Lower lobe of right lung (tissue), 2 donors: Measurements from ENCODE around the gene BARD1. TPM values are rescaled to one million over a fixed set of nuclear protein-coding genes. Genes with fewer than 3 reads are reported as not detected.

Experiments
- ATAC-seq, 2 donors: fragments of 200-7000 bp; cut with Tn5 transposase; one replicate each; pipeline ENCODE4 v1.9.1; 2020 to 2022; ENCODE audit warnings: mild to moderate bottlenecking in 2 of 2, moderate library complexity in 2 of 2
- DNase-seq: peaks from one replicate; pipeline ENCODE4 v3.0.0-alpha.2; 2020
- H3K27ac ChIP-seq: fragments of 200-600 bp; one replicate; pipeline ENCODE4 v1.8.0; 2022
- H3K27me3 ChIP-seq: fragments of 200-600 bp; one replicate; pipeline ENCODE4 v1.8.0; 2022; ENCODE audit warnings: low read depth
- H3K36me3 ChIP-seq: fragments of 200-600 bp; one replicate; pipeline ENCODE4 v1.8.0; 2022; ENCODE audit warnings: mild to moderate bottlenecking
- H3K4me1 ChIP-seq: fragments of 200-600 bp; one replicate; pipeline ENCODE4 v1.8.0; 2022
- H3K4me3 ChIP-seq: fragments of 200-600 bp; one replicate; pipeline ENCODE4 v1.8.0; 2022; ENCODE audit warnings: mild to moderate bottlenecking
- H3K9me3 ChIP-seq: fragments of 200-600 bp; one replicate; pipeline ENCODE4 v1.8.0; 2022
- intact Hi-C: fragments of 100-400 bp; cut with DNase I; formaldehyde crosslinking; loops from one replicate; pipeline ENCODE4 v1.11.0; 2022
- long read RNA-seq: library from polyadenylated mRNA; unstranded; transcript quantifications from one replicate; pipeline ENCODE4 v2.0.0, GENCODE V29; 2021
- total RNA-seq: library from RNA; stranded (reverse); fragmentation: NEBNext Ultra II Directional; extraction: Animal tissue kit (Norgen Biotek cat#: 25700); gene quantifications from one replicate; pipeline ENCODE4 v1.2.1, GENCODE V29; 2021
- TF ChIP-seq, protein P1 (sequence below): fragments of 200-600 bp; IDR thresholded peaks from one replicate; pipeline ENCODE4 v1.8.0; 2022; ENCODE audit warnings: antibody characterized with exemption, mild to moderate bottlenecking
- donor health status: DM: no; HTN: yes; CAD: no; lungs with severe emphysema.

BARD1 gene
- 18.5 TPM for total RNA-seq
- long read RNA-seq, full-length matches to known transcripts: 6 of 10 reads
- long read RNA-seq, partial matches to known transcripts: 3 of 10 reads
- long read RNA-seq, other reads (novel, unspliced or antisense): 1 of 10 reads

DNA sequence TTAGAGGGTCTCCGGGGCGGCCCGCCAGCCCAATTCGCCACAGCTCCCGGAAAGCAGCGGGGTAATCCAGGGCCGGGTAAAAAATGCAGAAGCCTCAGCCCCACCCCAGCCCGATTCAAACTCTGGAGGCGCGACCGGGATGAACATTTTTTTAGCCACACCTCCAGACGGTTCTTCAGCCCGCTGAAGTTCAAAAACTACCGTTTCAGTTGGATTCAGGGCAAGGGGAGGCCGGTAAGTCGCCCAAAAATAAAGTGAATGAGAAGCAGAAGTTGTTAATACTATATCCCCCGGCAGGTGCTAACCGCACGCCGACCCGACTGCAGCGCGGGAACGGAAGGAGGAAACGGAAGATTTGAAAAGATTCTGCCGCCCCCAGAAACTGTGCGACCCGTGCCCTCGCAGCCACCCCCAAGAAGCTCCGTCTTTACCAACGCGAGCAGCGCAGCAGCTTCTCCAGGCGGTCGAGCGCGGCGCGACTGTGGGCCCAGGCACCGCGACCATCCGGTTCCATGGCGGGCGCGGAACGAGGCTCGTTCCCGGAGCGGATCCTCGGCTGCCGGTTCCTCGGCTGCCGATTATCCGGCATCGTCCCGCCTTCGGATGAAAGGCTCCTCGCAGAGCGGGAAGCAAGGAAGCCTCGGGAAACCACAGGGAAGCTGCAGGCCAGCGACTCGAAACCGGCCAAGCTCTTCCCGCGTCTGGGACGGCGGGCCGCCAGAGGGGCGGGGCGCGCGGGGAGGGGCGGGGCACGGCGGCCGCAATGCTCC is at the start of gene BARD1:
BARD1 (minus strand) TSS at position 703 of the 770 bp plus-strand sequence; CDS start at position 589, 114 bp downstream.
- intact Hi-C loops: no loop called here
- Histone ChIP-seq H3K36me3 (no peaks in the 10 kb centered on the region), H3K4me3 (peak within 1 kb of the TSS; percentile 94), H3K9me3 (no peaks in the 10 kb centered on the region), H3K4me1 (peaks cover 22% of the 10 kb centered on the region), H3K27me3 (no peaks in the 10 kb centered on the region), H3K27ac (peak within 1 kb of the TSS; percentile 90)
- peak; percentile 54 to 72 for ATAC-seq
- TF ChIP-seq, protein P1, sequence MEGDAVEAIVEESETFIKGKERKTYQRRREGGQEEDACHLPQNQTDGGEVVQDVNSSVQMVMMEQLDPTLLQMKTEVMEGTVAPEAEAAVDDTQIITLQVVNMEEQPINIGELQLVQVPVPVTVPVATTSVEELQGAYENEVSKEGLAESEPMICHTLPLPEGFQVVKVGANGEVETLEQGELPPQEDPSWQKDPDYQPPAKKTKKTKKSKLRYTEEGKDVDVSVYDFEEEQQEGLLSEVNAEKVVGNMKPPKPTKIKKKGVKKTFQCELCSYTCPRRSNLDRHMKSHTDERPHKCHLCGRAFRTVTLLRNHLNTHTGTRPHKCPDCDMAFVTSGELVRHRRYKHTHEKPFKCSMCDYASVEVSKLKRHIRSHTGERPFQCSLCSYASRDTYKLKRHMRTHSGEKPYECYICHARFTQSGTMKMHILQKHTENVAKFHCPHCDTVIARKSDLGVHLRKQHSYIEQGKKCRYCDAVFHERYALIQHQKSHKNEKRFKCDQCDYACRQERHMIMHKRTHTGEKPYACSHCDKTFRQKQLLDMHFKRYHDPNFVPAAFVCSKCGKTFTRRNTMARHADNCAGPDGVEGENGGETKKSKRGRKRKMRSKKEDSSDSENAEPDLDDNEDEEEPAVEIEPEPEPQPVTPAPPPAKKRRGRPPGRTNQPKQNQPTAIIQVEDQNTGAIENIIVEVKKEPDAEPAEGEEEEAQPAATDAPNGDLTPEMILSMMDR: no peak
- DNase-seq: peak; percentile 74

DNA sequence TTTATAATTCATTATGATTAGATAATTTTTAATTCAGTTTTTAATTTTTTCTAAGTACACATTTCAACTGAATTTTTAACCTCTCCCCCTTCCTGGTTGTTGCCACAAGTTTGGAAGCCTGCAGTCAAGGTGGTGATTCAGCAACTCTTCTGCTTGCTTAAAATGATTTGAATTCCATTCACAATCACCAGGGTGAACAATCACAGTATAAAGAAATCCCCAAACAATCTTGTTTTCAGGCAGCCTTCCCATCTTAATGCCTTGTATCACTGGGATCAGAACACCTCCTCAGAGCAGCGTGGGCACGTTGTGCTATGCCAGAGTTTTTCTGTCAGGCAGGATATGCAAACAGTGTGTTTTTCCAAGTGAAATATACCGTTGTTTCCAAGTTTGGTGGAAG is 46.7 kb upstream of the BARD1 start:
- TF ChIP-seq, protein P1: no peak
- Histone ChIP-seq H3K36me3 (no peaks in the 10 kb centered on the region), H3K4me1 (no peaks in the 10 kb centered on the region), H3K27me3 (no peaks in the 10 kb centered on the region), H3K27ac (no peak overlapping the region), H3K4me3 (no peak overlapping the region), H3K9me3 (no peaks in the 10 kb centered on the region)
- DNase-seq (no peak), ATAC-seq (no peak)
- intact Hi-C loops: no loop called here

DNA sequence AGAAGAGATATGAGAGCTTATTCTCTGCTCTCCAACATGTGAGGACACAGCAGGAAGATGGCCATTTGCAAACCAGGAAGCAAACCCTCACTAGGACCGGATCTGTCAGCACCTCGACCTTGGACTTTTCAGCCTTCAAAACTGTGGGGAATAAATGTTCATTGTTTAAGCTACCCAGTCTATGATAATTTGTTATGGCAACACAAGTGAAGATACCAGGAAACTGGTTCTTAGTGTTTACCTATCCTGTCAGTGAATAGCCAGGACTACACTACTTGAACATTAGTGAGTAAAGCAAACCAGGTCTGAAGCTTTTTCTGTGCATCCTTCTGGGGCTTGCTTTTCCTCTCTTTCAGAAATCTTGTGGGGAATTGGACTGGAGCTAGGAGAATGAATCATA is 44.4 kb upstream of the BARD1 start:
- Histone ChIP-seq H3K36me3 (no peaks in the 10 kb centered on the region), H3K4me3 (no peak overlapping the region), H3K27me3 (no peaks in the 10 kb centered on the region), H3K27ac (no peak overlapping the region), H3K4me1 (no peaks in the 10 kb centered on the region), H3K9me3 (no peaks in the 10 kb centered on the region)
- no peak for DNase-seq
- no peak for ATAC-seq
- intact Hi-C loops: no loop called here
- TF ChIP-seq, protein P1: no peak

DNA sequence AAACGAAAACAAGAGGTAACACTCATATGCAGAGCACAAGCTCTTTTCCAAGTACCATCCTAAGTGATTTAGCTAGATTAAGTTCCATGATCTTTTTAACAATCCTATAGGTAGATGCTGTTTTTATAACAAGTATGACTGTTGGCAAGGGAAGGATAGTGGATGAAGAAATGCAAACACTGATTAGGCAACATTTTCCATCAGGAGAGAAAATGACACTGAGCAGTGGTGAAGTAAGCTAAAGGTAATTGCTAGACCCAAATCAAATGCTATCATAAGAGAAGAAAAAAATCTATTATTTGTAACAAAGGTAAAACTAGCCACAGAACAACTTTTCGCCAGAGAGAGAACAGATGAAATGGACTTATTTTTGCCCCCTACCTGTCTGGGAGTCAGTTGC is 34.3 kb upstream of the BARD1 start:
- Histone ChIP-seq H3K4me3 (no peak overlapping the region), H3K9me3 (no peaks in the 10 kb centered on the region), H3K4me1 (no peaks in the 10 kb centered on the region), H3K27me3 (no peaks in the 10 kb centered on the region), H3K36me3 (no peaks in the 10 kb centered on the region), H3K27ac (no peak overlapping the region)
- TF ChIP-seq, protein P1: no peak
- DNase-seq (no peak), ATAC-seq (no peak)
- intact Hi-C loops: no loop called here

DNA sequence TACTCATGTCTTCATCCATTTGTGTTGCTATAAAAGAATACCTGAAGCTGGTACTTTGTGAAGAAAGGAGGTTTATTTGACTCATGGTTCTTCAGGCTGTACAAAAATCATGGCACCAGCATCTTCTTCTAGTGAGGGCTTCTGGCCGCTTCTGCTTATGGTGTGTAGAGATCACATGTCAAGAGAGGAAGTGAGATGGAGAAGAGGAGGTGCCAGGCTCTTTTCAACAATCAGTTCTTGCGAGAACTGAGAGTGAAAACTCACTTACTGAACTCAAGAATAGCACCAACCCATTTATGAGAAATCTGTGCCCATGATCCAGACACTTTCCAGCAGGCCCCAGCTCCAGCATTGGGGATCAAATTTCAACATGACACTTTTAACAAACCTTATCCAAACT is 30.0 kb upstream of the BARD1 start:
- no peak for ATAC-seq
- Histone ChIP-seq H3K27ac (no peak overlapping the region), H3K27me3 (no peaks in the 10 kb centered on the region), H3K4me3 (no peak overlapping the region), H3K4me1 (no peaks in the 10 kb centered on the region), H3K36me3 (no peaks in the 10 kb centered on the region), H3K9me3 (no peaks in the 10 kb centered on the region)
- intact Hi-C loops: no loop called here
- TF ChIP-seq, protein P1: no peak
- DNase-seq: no peak
